H1 (cell line): ENCODE results near the gene SLC22A15. TPM values are rescaled to one million over a fixed set of nuclear protein-coding genes. Genes with fewer than 3 reads are reported as not detected.

ENCODE experiments used
- CTCF ChIA-PET: fragments of 300-600 bp; sonication (Branson Sonifier 250); formaldehyde crosslinking; loops from one replicate; lab custom pipeline; 2021; ENCODE audit not compliant: partially characterized antibody; lab: Charles Lee
- POLR2A ChIA-PET: fragments of 300-600 bp; sonication (Branson Sonifier 250); formaldehyde crosslinking; loops from one replicate; lab custom pipeline; 2021; ENCODE audit warnings: inconsistent platforms; ENCODE audit not compliant: partially characterized antibody; lab: Charles Lee
- DNase-seq, 2 experiments: peaks; one replicate each; pipeline versions ENCODE4 v3.0.0 to v3.0.0-alpha.2; 2010 to 2022; ENCODE audit warnings: low spot score in 2 of 2, low read depth in 1 of 2, mixed read lengths in 1 of 2
- FAIRE-seq: peaks from 2 replicates; lab custom pipeline; 2011; peaks lifted over from hg19 to GRCh38; lab: Jason Lieb, UNC
- H2AFZ ChIP-seq: 2 replicates; pipeline ENCODE4 v1.8.1; 2012; ENCODE audit warnings: low read length, inconsistent platforms
- H2AK5ac ChIP-seq: 2 replicates; pipeline ENCODE4 v1.6.1; 2013; ENCODE audit warnings: low read depth, low read length
- H2BK120ac ChIP-seq: replicated peaks from 2 replicates; pipeline ENCODE3; 2013; ENCODE audit warnings: low read depth, low read length, inconsistent platforms
- H2BK12ac ChIP-seq: 2 replicates; pipeline ENCODE4 v1.6.1; 2013; ENCODE audit warnings: low read depth, low read length
- H2BK15ac ChIP-seq: 2 replicates; pipeline ENCODE4 v1.6.1; 2013; ENCODE audit warnings: low read length
- H2BK20ac ChIP-seq: 2 replicates; pipeline ENCODE4 v1.6.1; 2013; ENCODE audit warnings: low read length
- H2BK5ac ChIP-seq: 2 replicates; pipeline ENCODE4 v1.6.1; 2013; ENCODE audit warnings: low read depth, low read length
- H3K14ac ChIP-seq: 2 replicates; pipeline ENCODE4 v1.6.1; 2013; ENCODE audit warnings: inconsistent platforms; ENCODE audit not compliant: insufficient read length
- H3K18ac ChIP-seq: 2 replicates; pipeline ENCODE4 v1.6.1; 2013; ENCODE audit warnings: low read length; ENCODE audit errors: extremely low read depth
- H3K23ac ChIP-seq: 2 replicates; pipeline ENCODE4 v1.6.1; 2013; ENCODE audit warnings: inconsistent platforms; ENCODE audit not compliant: insufficient read length
- H3K23me2 ChIP-seq: 2 replicates; pipeline ENCODE4 v1.6.1; 2013; ENCODE audit warnings: low read depth, low read length
- H3K27ac ChIP-seq: 2 replicates; pipeline ENCODE4 v1.6.1; 2011; ENCODE audit warnings: low read depth, low read length, inconsistent platforms
- H3K27me3 ChIP-seq, 4 experiments: replicated peaks in 1 of 4; 1 replicate in 1 of 4; 2 replicates in 3 of 4; pipeline versions ENCODE4 v1.6.1 to v1.8.1; 2011 to 2013; ENCODE audit warnings: low read length in 3 of 4, mild to moderate bottlenecking in 3 of 4, inconsistent platforms in 2 of 4, mixed read lengths in 2 of 4, moderate library complexity in 1 of 4; ENCODE audit not compliant: control insufficient read depth in 3 of 4, insufficient read depth in 3 of 4; ENCODE audit errors: extremely low read depth in 1 of 4
- H3K36me3 ChIP-seq, 4 experiments: 2 replicates each; pipeline versions ENCODE4 v1.6.1 to v1.8.1; 2011 to 2013; ENCODE audit warnings: mild to moderate bottlenecking in 4 of 4, low read length in 3 of 4, moderate library complexity in 2 of 4, control low read depth in 1 of 4, inconsistent platforms in 1 of 4; ENCODE audit not compliant: insufficient read depth in 4 of 4, control insufficient read depth in 2 of 4
- H3K4ac ChIP-seq: replicated peaks from 2 replicates; pipeline ENCODE3; 2013; ENCODE audit warnings: low read length, low read depth, mixed read lengths, inconsistent platforms; ENCODE audit not compliant: insufficient read length
- H3K4me1 ChIP-seq, 4 experiments: replicated peaks in 1 of 4; 1 replicate in 1 of 4; 2 replicates in 3 of 4; pipeline versions ENCODE4 v1.6.1 to v1.8.1; 2011 to 2013; ENCODE audit warnings: low read length in 3 of 4, inconsistent platforms in 2 of 4, mixed read lengths in 1 of 4; ENCODE audit not compliant: insufficient read depth in 4 of 4, control insufficient read depth in 3 of 4
- H3K4me2 ChIP-seq, 2 experiments: 2 replicates each; pipeline versions ENCODE4 v1.6.1 to v1.8.1; 2011 to 2013; ENCODE audit warnings: low read depth in 2 of 2, low read length in 2 of 2, control low read depth in 1 of 2, inconsistent platforms in 1 of 2, mild to moderate bottlenecking in 1 of 2; ENCODE audit not compliant: insufficient read depth in 1 of 2
- H3K4me3 ChIP-seq, 4 experiments: fragments of 200-600, 300-600 bp in 1 of 4; sonication (generic), shearing (Covaris generic), sonication (Bioruptor Twin) in 1 of 4; 2 replicates each; pipeline versions ENCODE4 v1.5.1 to v1.8.1; 2011 to 2016; ENCODE audit warnings: low read length in 4 of 4, low read depth in 3 of 4, control low read depth in 2 of 4, inconsistent platforms in 2 of 4, mild to moderate bottlenecking in 2 of 4, mixed read lengths in 1 of 4, moderate library complexity in 1 of 4; ENCODE audit not compliant: insufficient read depth in 2 of 4; ENCODE audit errors: extremely low read depth in 1 of 4
- H3K56ac ChIP-seq: replicated peaks from 2 replicates; pipeline ENCODE3; 2013; ENCODE audit warnings: low read depth, mild to moderate bottlenecking, mixed read lengths, low read length, inconsistent platforms; ENCODE audit not compliant: insufficient read length
- H3K79me1 ChIP-seq: 2 replicates; pipeline ENCODE4 v1.6.1; 2013; ENCODE audit warnings: low read depth, low read length, control low read depth
- H3K79me2 ChIP-seq, 2 experiments: 2 replicates each; pipeline versions ENCODE4 v1.6.1 to v1.8.1; 2012 to 2013; ENCODE audit warnings: low read length in 2 of 2, mild to moderate bottlenecking in 2 of 2, inconsistent platforms in 1 of 2; ENCODE audit not compliant: insufficient read depth in 2 of 2, control insufficient read depth in 1 of 2
- H3K9ac ChIP-seq, 4 experiments: replicated peaks in 1 of 4; 1 replicate in 1 of 4; 2 replicates in 3 of 4; pipeline versions ENCODE4 v1.6.1 to v1.8.1; 2011 to 2013; ENCODE audit warnings: low read depth in 3 of 4, low read length in 3 of 4, control low read depth in 2 of 4, mild to moderate bottlenecking in 2 of 4, moderate library complexity in 2 of 4, inconsistent platforms in 1 of 4; ENCODE audit errors: extremely low read depth in 1 of 4
- H3K9me3 ChIP-seq, 2 experiments: 2 replicates each; pipeline versions ENCODE4 v1.6.1 to v1.8.1; 2012 to 2013; ENCODE audit warnings: mild to moderate bottlenecking in 2 of 2, moderate library complexity in 2 of 2, control low read depth in 1 of 2, inconsistent platforms in 1 of 2, low read depth in 1 of 2, low read length in 1 of 2, mixed read lengths in 1 of 2; ENCODE audit not compliant: insufficient read depth in 2 of 2
- H4K20me1 ChIP-seq, 2 experiments: replicated peaks in 1 of 2; 2 replicates each; pipeline versions ENCODE3 to v1.8.1; 2011 to 2013; ENCODE audit warnings: inconsistent platforms in 2 of 2, low read length in 2 of 2, mild to moderate bottlenecking in 1 of 2; ENCODE audit not compliant: insufficient read depth in 2 of 2, control insufficient read depth in 1 of 2
- H4K5ac ChIP-seq: 2 replicates; pipeline ENCODE4 v1.6.1; 2013; ENCODE audit warnings: low read length, low read depth, mixed read lengths, inconsistent platforms; ENCODE audit not compliant: insufficient read length
- H4K8ac ChIP-seq: 2 replicates; pipeline ENCODE4 v1.8.0; 2013; ENCODE audit warnings: mild to moderate bottlenecking, moderate library complexity, low read length, inconsistent platforms; ENCODE audit not compliant: insufficient read depth; ENCODE audit errors: extremely low read depth
- H4K91ac ChIP-seq: replicated peaks from 2 replicates; pipeline ENCODE3; 2013; ENCODE audit warnings: low read length, mixed read lengths, inconsistent platforms; ENCODE audit not compliant: insufficient read length
- WGBS, 2 experiments: shearing (Covaris generic) in 1 of 2; methylation state at CpG; one replicate each; pipeline versions ENCODE4 v1.1.6 to v1.1.7; 2013 to 2015; ENCODE audit warnings: low lambda C conversion rate in 2 of 2, mixed read lengths in 2 of 2, inconsistent platforms in 1 of 2, low coverage in 1 of 2, missing lambda C conversion rate in 1 of 2; ENCODE audit not compliant: insufficient replicate concordance in 2 of 2, insufficient coverage in 1 of 2, insufficient read length in 1 of 2; ENCODE audit errors: extremely low coverage in 1 of 2, missing lambda C conversion rate in 1 of 2; 5-methylcytosine and 5-hydroxymethylcytosine counted together
- polyA plus RNA-seq, 7 experiments: library from polyadenylated mRNA; depleted of rRNA in 3 of 7; stranded (reverse) in 5 of 7; unstranded in 2 of 7; fragments of >200 nt in 5 of 7; fragments of 200-250 nt in 2 of 7; gene quantifications; 1 replicate in 5 of 7; 2 replicates in 1 of 7; 4 replicates in 1 of 7; pipeline versions ENCODE4 v1.2.1 to v1.2.3, GENCODE V29; 2011 to 2013; ENCODE audit warnings: missing spikeins in 2 of 7, mixed read lengths in 2 of 7
- total RNA-seq: library from RNA; stranded (reverse); fragmentation: NEBNext Ultra II Directional; extraction: Animal tissue kit (Norgen Biotek cat#: 25700); gene quantifications from 2 replicates; pipeline ENCODE4 v1.2.1, GENCODE V29; 2021

The SLC22A15 gene
- total and polyA plus RNA-seq, 2 of the 8 experiments (the other 6 are each of a cell fraction or from before 2014, with no cell fraction given): 3.2 to 3.3 TPM

- Histone ChIP-seq H2BK20ac (no peak overlapping the region), H2BK15ac (no peak overlapping the region), H3K27me3 (no peaks in the 10 kb centered on the region), H3K56ac (no peak overlapping the region), H3K23me2 (no peaks in the 10 kb centered on the region), H3K4ac (no peak overlapping the region), H2BK5ac (no peak overlapping the region), H4K5ac (no peak overlapping the region), H2AK5ac (no peak overlapping the region), H3K9me3 (no peaks in the 10 kb centered on the region), H3K36me3 (no peaks in the 10 kb centered on the region), H3K4me3 (no peak overlapping the region), H3K23ac (no peak overlapping the region), H3K79me2 (no peaks in the 10 kb centered on the region), H2AFZ (no peak overlapping the region), H3K18ac (no peak overlapping the region), H2BK12ac (no peak overlapping the region), H4K91ac (no peak overlapping the region), H3K9ac (no peak overlapping the region), H3K4me1 (no peaks in the 10 kb centered on the region), H3K27ac (no peak overlapping the region), H3K79me1 (no peaks in the 10 kb centered on the region), H2BK120ac (no peak overlapping the region), H4K8ac (no peak overlapping the region), H4K20me1 (no peaks in the 10 kb centered on the region), H3K4me2 (no peak overlapping the region), H3K14ac (no peak overlapping the region)
- 92% methylated on average over 1 of the region's 1 CpG; no CpG with 5 or more reads in 1 of the 2 experiments for whole genome bisulfite sequencing, 2 experiments
- CTCF ChIA-PET: interaction anchor here (1.0 kb wide), 1 partner anchor 16 kb away, joined by 3 read pairs; no protein-coding TSS in a partner anchor
- DNase-seq (no peak), FAIRE-seq (no peak)
- POLR2A ChIA-PET: no interaction called here
Observed at GRCh38 chr1:116089870-116090269, 113.6 kb downstream of the SLC22A15 start.
